ENCODE data around the gene STPG3.
A peak's percentile ranks its signal among the peaks of the same experiment; 100 is the strongest.
"Not testable (repeated sequence)": the region's sequence is repeated elsewhere in the genome, so short reads cannot be mapped to it uniquely, and the experiment has no call there.

Gene STPG3

GRCh38 chr9:137234055-137234697, 16.9 kb upstream of the STPG3 start:
- WGBS, 2 experiments: 89% methylated on average over 40 of the region's 40 CpGs
- no peaks in the 10 kb centered on the region for H3K9me3 ChIP-seq (ENCODE audit: control insufficient read depth, low read length)
- no peak overlapping the region for H3K4me3 ChIP-seq (ENCODE audit: insufficient read depth, low read depth, low read length)
- H3K27me3 ChIP-seq (ENCODE audit: control insufficient read depth, insufficient read depth, low read length, poor library complexity, severe bottlenecking): no peaks in the 10 kb centered on the region
- H3K36me3 ChIP-seq (ENCODE audit: control insufficient read depth, insufficient read depth, low read length): no peaks in the 10 kb centered on the region
- H3K4me1 ChIP-seq (ENCODE audit: control insufficient read depth, insufficient read depth, low read length): peaks cover 27% of the 10 kb centered on the region
- H3K27ac ChIP-seq (ENCODE audit: insufficient read depth, low read depth, low read length, poor library complexity, severe bottlenecking): no peak overlapping the region

GRCh38 chr9:137234758-137235423, 16.2 kb upstream of the STPG3 start:
- H3K27ac ChIP-seq (ENCODE audit: insufficient read depth, low read depth, low read length, poor library complexity, severe bottlenecking): no peak overlapping the region
- WGBS, 2 experiments: 83 to 88% methylated on average over 17 to 18 of the region's 18 CpGs

GRCh38 chr9:137235424-137236237, 15.5 kb upstream of the STPG3 start:
- Histone ChIP-seq H3K4me1 (ENCODE audit: control insufficient read depth, insufficient read depth, low read length) (peaks cover 29% of the 10 kb centered on the region), H3K4me3 (ENCODE audit: insufficient read depth, low read depth, low read length) (no peak overlapping the region), H3K36me3 (ENCODE audit: control insufficient read depth, insufficient read depth, low read length) (no peaks in the 10 kb centered on the region), H3K27me3 (ENCODE audit: control insufficient read depth, insufficient read depth, low read length, poor library complexity, severe bottlenecking) (no peaks in the 10 kb centered on the region), H3K27ac (ENCODE audit: insufficient read depth, low read depth, low read length, poor library complexity, severe bottlenecking) (no peak overlapping the region), H3K9me3 (ENCODE audit: control insufficient read depth, low read length) (no peaks in the 10 kb centered on the region)
- WGBS, 2 experiments: 84 to 85% methylated on average over 35 of the region's 35 CpGs

More at GRCh38 chr9:137234758-137235423, 16.2 kb upstream of the STPG3 start:
- Histone ChIP-seq H3K36me3 (ENCODE audit: control insufficient read depth, insufficient read depth, low read length) (no peaks in the 10 kb centered on the region), H3K27me3 (ENCODE audit: control insufficient read depth, insufficient read depth, low read length, poor library complexity, severe bottlenecking) (no peaks in the 10 kb centered on the region), H3K9me3 (ENCODE audit: control insufficient read depth, low read length) (no peaks in the 10 kb centered on the region), H3K4me1 (ENCODE audit: control insufficient read depth, insufficient read depth, low read length) (peaks cover 29% of the 10 kb centered on the region), H3K4me3 (ENCODE audit: insufficient read depth, low read depth, low read length) (no peak overlapping the region)

- H3K27me3 ChIP-seq (ENCODE audit: control insufficient read depth, insufficient read depth, low read length, poor library complexity, severe bottlenecking): no peaks in the 10 kb centered on the region
- H3K36me3 ChIP-seq (ENCODE audit: control insufficient read depth, insufficient read depth, low read length): no peaks in the 10 kb centered on the region
- 30 to 33% methylated on average over 31 of the region's 31 CpGs for WGBS, 2 experiments
- no peaks in the 10 kb centered on the region for H3K9me3 ChIP-seq (ENCODE audit: control insufficient read depth, low read length)
- H3K27ac ChIP-seq (ENCODE audit: insufficient read depth, low read depth, low read length, poor library complexity, severe bottlenecking): no peak overlapping the region
- H3K4me3 ChIP-seq (ENCODE audit: insufficient read depth, low read depth, low read length): peak overlapping the region; percentile 6
- H3K4me1 ChIP-seq (ENCODE audit: control insufficient read depth, insufficient read depth, low read length): peaks cover 29% of the 10 kb centered on the region
Observed at GRCh38 chr9:137236238-137236935, 14.7 kb upstream of the STPG3 start.

GRCh38 chr9:137236936-137237421, 14.1 kb upstream of the STPG3 start:
- H3K4me3 ChIP-seq (ENCODE audit: insufficient read depth, low read depth, low read length): peak overlapping the region; percentile 6
- H3K9me3 ChIP-seq (ENCODE audit: control insufficient read depth, low read length): no peaks in the 10 kb centered on the region
- H3K27ac ChIP-seq (ENCODE audit: insufficient read depth, low read depth, low read length, poor library complexity, severe bottlenecking): no peak overlapping the region
- H3K4me1 ChIP-seq (ENCODE audit: control insufficient read depth, insufficient read depth, low read length): peaks cover 30% of the 10 kb centered on the region
- no peaks in the 10 kb centered on the region for H3K36me3 ChIP-seq (ENCODE audit: control insufficient read depth, insufficient read depth, low read length)
- H3K27me3 ChIP-seq (ENCODE audit: control insufficient read depth, insufficient read depth, low read length, poor library complexity, severe bottlenecking): no peaks in the 10 kb centered on the region
- WGBS, 2 experiments: 64 to 65% methylated on average over 11 of the region's 11 CpGs

GRCh38 chr9:137237759-137238726, 13.0 kb upstream of the STPG3 start:
- peaks cover 4% of the 10 kb centered on the region for H3K36me3 ChIP-seq (ENCODE audit: control insufficient read depth, insufficient read depth, low read length)
- peaks cover 38% of the 10 kb centered on the region for H3K4me1 ChIP-seq (ENCODE audit: control insufficient read depth, insufficient read depth, low read length)
- H3K9me3 ChIP-seq (ENCODE audit: control insufficient read depth, low read length): no peaks in the 10 kb centered on the region
- H3K4me3 ChIP-seq (ENCODE audit: insufficient read depth, low read depth, low read length): peak overlapping the region; percentile 1
- WGBS, 2 experiments: 76% methylated on average over 13 of the region's 13 CpGs
- H3K27me3 ChIP-seq (ENCODE audit: control insufficient read depth, insufficient read depth, low read length, poor library complexity, severe bottlenecking): no peaks in the 10 kb centered on the region
- H3K27ac ChIP-seq (ENCODE audit: insufficient read depth, low read depth, low read length, poor library complexity, severe bottlenecking): no peak overlapping the region

- H3K27me3 ChIP-seq (ENCODE audit: control insufficient read depth, insufficient read depth, low read length, poor library complexity, severe bottlenecking); H3K36me3 ChIP-seq (ENCODE audit: control insufficient read depth, insufficient read depth, low read length); H3K9me3 ChIP-seq (ENCODE audit: control insufficient read depth, low read length): not testable (repeated sequence)
- WGBS, 2 experiments: 64 to 65% methylated on average over 27 of the region's 27 CpGs
- H3K4me1 ChIP-seq (ENCODE audit: control insufficient read depth, insufficient read depth, low read length): peaks cover 50% of the 10 kb centered on the region
- peak overlapping the region; percentile 81 for H3K4me3 ChIP-seq (ENCODE audit: insufficient read depth, low read depth, low read length)
- H3K27ac ChIP-seq (ENCODE audit: insufficient read depth, low read depth, low read length, poor library complexity, severe bottlenecking): peak overlapping the region; percentile 91
Observed at GRCh38 chr9:137239541-137240200, 11.4 kb upstream of the STPG3 start.

GRCh38 chr9:137240318-137240840, 10.7 kb upstream of the STPG3 start:
- peak overlapping the region; percentile 91 for H3K27ac ChIP-seq (ENCODE audit: insufficient read depth, low read depth, low read length, poor library complexity, severe bottlenecking)
- H3K36me3 ChIP-seq (ENCODE audit: control insufficient read depth, insufficient read depth, low read length): peaks cover 7% of the 10 kb centered on the region
- H3K27me3 ChIP-seq (ENCODE audit: control insufficient read depth, insufficient read depth, low read length, poor library complexity, severe bottlenecking): no peaks in the 10 kb centered on the region
- no peaks in the 10 kb centered on the region for H3K9me3 ChIP-seq (ENCODE audit: control insufficient read depth, low read length)
- whole genome bisulfite sequencing, 2 experiments: 0% methylated on average over 58 of the region's 58 CpGs
- peak overlapping the region; percentile 81 for H3K4me3 ChIP-seq (ENCODE audit: insufficient read depth, low read depth, low read length)
- H3K4me1 ChIP-seq (ENCODE audit: control insufficient read depth, insufficient read depth, low read length): peaks cover 50% of the 10 kb centered on the region
